Activated CD8-positive, alpha-beta T cell treated with anti-CD3 and anti-CD28 coated beads for 36 hours (primary cell): ENCODE results near the gene HM13. TPM values are rescaled to one million over a fixed set of nuclear protein-coding genes. Genes with fewer than 3 reads are reported as not detected.
A peak's percentile ranks its signal among the peaks of the same experiment; 100 is the strongest.

Source experiments
- ATAC-seq: fragments of 200-7000 bp; cut with Tn5 transposase; one replicate; pipeline ENCODE4 v1.10.0; 2021; ENCODE audit warnings: mild to moderate bottlenecking, moderate library complexity
- CTCF ChIA-PET: fragments of 350-600 bp; sonication (Branson Sonifier 250); formaldehyde crosslinking; loops from one replicate; lab custom pipeline; 2021; ENCODE audit warnings: antibody characterized with exemption; lab: Charles Lee
- POLR2A ChIA-PET: fragments of 350-600 bp; sonication (Branson Sonifier 250); formaldehyde crosslinking; loops from one replicate; lab custom pipeline; 2021; ENCODE audit warnings: antibody characterized with exemption; lab: Charles Lee
- DNase-seq: peaks from one replicate; pipeline ENCODE4 v3.0.0-alpha.2; 2020
- H3K27ac Mint-ChIP-seq: one replicate; pipeline ENCODE4 v1.8.0; 2021; ENCODE audit warnings: mild to moderate bottlenecking, mixed read lengths
- H3K27me3 Mint-ChIP-seq: one replicate; pipeline ENCODE4 v1.8.0; 2021; ENCODE audit warnings: mixed read lengths
- H3K36me3 Mint-ChIP-seq: one replicate; pipeline ENCODE4 v1.8.0; 2021; ENCODE audit warnings: low read depth, mixed read lengths
- H3K4me1 Mint-ChIP-seq: one replicate; pipeline ENCODE4 v1.8.0; 2021; ENCODE audit warnings: low read depth, mixed read lengths
- H3K4me3 Mint-ChIP-seq: one replicate; pipeline ENCODE4 v1.8.0; 2021; ENCODE audit warnings: mild to moderate bottlenecking, moderate library complexity, mixed read lengths
- H3K9me3 Mint-ChIP-seq: one replicate; pipeline ENCODE4 v1.8.0; 2021; ENCODE audit warnings: mixed read lengths
- intact Hi-C: fragments of 100-400 bp; cut with micrococcal nuclease; formaldehyde crosslinking; loops from one replicate; pipeline ENCODE4 v1.10.0; 2022
- total RNA-seq, 2 experiments: library from RNA; stranded (reverse); gene quantifications; one replicate each; pipeline ENCODE4 v1.2.3, GENCODE V29; 2021
- TF ChIP-seq, protein P1 (sequence below): fragments of 200-600 bp; IDR thresholded peaks from one replicate; pipeline ENCODE4 v1.8.0; 2022; ENCODE audit warnings: antibody characterized with exemption, mild to moderate bottlenecking

The HM13 gene
- total RNA-seq, 2 experiments from 2014 or later, result 91.6 to 95.5 TPM

DNA sequence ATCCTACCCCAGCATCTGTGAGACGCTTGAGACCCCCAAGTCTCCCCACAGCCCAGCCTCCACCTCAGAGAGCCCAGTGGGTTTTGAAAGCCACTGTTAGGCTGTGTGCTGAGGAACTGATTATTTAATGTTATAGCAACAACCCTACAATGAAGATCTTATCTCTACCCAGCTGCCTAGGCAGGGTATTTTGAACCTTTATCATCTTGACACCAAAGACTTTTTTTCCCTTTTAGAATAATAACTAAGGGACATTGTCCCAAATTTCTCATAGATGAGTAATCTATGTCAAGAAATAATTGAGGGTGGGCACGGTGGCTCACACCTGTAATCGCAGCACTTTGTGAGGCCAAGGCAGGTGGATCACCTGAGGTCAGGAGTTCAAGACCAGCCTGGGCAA lies 26.2 kb downstream of the HM13 start:
- TF ChIP-seq, protein P1, sequence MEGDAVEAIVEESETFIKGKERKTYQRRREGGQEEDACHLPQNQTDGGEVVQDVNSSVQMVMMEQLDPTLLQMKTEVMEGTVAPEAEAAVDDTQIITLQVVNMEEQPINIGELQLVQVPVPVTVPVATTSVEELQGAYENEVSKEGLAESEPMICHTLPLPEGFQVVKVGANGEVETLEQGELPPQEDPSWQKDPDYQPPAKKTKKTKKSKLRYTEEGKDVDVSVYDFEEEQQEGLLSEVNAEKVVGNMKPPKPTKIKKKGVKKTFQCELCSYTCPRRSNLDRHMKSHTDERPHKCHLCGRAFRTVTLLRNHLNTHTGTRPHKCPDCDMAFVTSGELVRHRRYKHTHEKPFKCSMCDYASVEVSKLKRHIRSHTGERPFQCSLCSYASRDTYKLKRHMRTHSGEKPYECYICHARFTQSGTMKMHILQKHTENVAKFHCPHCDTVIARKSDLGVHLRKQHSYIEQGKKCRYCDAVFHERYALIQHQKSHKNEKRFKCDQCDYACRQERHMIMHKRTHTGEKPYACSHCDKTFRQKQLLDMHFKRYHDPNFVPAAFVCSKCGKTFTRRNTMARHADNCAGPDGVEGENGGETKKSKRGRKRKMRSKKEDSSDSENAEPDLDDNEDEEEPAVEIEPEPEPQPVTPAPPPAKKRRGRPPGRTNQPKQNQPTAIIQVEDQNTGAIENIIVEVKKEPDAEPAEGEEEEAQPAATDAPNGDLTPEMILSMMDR, result no peak
- ATAC-seq, result no peak
- peaks cover 51% of the 10 kb centered on the region for H3K4me1 Mint-ChIP-seq
- ChIA-PET POLR2A (no interaction called here), CTCF (interaction anchor here (1.3 to 1.7 kb wide), 2 partner anchors 9 to 17 kb away, joined by 3 to 5 read pairs; no protein-coding TSS in a partner anchor)
- H3K27me3 Mint-ChIP-seq, result no peaks in the 10 kb centered on the region
- no peak overlapping the region for H3K27ac Mint-ChIP-seq
- intact Hi-C loops, result no loop called here
- no peaks in the 10 kb centered on the region for H3K9me3 Mint-ChIP-seq
- DNase-seq, result no peak
- peaks cover 57% of the 10 kb centered on the region for H3K36me3 Mint-ChIP-seq
- no peak overlapping the region for H3K4me3 Mint-ChIP-seq

DNA sequence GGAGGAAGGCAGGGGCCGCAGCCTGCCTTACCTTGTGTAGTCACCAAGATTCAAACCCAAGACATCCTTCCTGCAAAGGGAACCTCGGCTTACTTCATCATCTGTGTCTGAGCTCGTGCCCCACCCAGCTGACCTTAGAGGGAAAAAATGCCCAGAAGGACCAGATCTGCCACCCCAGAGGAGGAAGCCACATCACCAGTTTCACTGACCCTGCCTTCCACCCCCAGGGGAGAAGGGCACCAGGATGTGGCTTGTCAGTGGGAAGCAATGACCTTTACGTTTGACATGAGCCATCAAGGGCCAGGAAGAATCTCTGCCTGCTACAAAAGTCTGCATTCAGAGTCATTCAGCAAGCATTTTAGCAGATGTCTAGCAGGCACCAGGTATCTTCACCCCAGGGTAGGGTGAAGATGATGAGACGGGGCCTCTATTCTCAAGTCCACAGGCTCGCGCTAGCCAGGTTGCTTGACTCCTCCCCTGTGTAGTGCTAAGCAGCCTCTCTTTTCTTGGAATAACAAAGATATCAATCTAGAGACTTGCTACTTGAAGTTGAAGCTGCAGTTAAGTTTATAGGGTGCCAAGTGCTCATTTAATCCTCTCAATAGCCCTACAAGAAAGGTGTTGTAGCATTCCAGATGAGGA lies 28.1 kb downstream of the HM13 start:
- peak; percentile 75 for ATAC-seq

DNA sequence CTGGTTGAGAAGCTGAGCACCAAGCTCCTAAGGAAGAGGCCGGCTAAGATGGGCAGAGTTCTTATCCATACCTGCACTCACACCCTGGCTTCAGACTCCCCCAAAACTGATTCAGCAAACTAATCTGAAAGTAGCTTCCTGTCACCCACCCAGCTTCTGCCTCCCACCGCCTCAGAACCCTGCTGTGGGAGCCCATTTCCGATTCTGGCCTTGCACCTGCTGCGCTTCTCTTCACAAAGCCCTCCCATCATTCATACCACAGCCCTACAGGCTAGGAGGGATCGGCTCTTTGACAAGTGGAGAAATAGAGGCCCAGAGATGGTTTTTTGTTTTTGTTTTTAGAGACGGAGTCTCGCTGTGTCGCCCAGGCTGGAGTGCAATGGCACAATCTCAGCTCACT lies 28.7 kb downstream of the HM13 start:
- peaks cover 54% of the 10 kb centered on the region for H3K36me3 Mint-ChIP-seq
- intact Hi-C loops, result no loop called here
- no peak for ATAC-seq

More for the DNA sequence above, 28.1 kb downstream of the HM13 start:
- peaks cover 52% of the 10 kb centered on the region for H3K36me3 Mint-ChIP-seq
- peak; percentile 82 for DNase-seq
- no peaks in the 10 kb centered on the region for H3K9me3 Mint-ChIP-seq
- TF ChIP-seq, protein P1, result no peak
- H3K4me3 Mint-ChIP-seq, result peak overlapping the region; percentile 26
- peak overlapping the region; percentile 87 for H3K27ac Mint-ChIP-seq
- H3K27me3 Mint-ChIP-seq, result no peaks in the 10 kb centered on the region
- CTCF ChIA-PET, result interaction anchor here (1.0 to 3.1 kb wide), 7 partner anchors 8 to 181 kb away, joined by 3 to 17 read pairs (median 5); no protein-coding TSS in a partner anchor
- intact Hi-C loops, result no loop called here
- H3K4me1 Mint-ChIP-seq, result peaks cover 45% of the 10 kb centered on the region
- POLR2A ChIA-PET, result interaction anchor here (1.2 to 2.4 kb wide), 2 partner anchors 14 to 21 kb away, joined by 5 to 10 read pairs; no protein-coding TSS in a partner anchor

DNA sequence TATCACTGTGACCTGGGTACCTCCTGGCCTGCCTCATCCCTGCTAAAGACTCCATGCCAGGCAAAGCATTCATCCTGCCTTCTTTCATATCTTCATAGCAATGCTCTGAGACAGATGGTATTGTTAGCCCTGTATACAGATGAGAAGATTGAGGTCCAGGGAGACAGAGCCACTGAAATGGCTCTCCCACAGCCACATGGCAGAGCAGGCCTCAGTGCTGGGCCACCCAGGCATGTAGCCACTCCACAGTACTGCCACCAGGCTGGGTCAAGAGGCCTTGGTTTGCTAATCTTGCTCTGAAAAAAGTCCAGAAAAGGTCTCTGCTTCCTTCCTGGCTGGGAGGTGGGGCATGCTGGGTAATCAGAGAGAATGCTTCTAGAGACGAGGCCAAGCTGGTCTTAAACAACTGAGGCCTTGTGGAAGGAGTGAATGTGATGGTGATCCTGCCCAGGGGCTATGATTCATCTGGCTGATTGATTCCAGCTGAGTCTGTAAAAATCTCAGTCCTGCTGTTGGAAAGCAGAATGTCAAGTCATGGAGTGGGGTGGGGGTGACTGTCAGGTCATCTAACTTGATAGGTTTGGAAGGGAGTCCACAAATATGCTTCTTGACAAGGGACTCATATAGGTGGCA lies 29.8 kb downstream of the HM13 start:
- CTCF ChIA-PET, result interaction anchor here (0.6 to 3.1 kb wide), 3 partner anchors 19 to 69 kb away, joined by 3 to 14 read pairs (median 8); no protein-coding TSS in a partner anchor
- Mint-ChIP-seq H3K4me3 (no peak overlapping the region), H3K36me3 (peaks cover 55% of the 10 kb centered on the region), H3K4me1 (peaks cover 38% of the 10 kb centered on the region), H3K9me3 (no peaks in the 10 kb centered on the region), H3K27ac (peak overlapping the region; percentile 83), H3K27me3 (no peaks in the 10 kb centered on the region)
- no peak for ATAC-seq
- intact Hi-C loops, result no loop called here
- no peak for DNase-seq
- POLR2A ChIA-PET, result no interaction called here
- TF ChIP-seq, protein P1, result no peak

More for the DNA sequence above, 28.7 kb downstream of the HM13 start:
- no peak for DNase-seq
- Mint-ChIP-seq H3K4me3 (no peak overlapping the region), H3K27me3 (no peaks in the 10 kb centered on the region), H3K4me1 (peaks cover 39% of the 10 kb centered on the region), H3K27ac (peak overlapping the region; percentile 87), H3K9me3 (no peaks in the 10 kb centered on the region)
- ChIA-PET POLR2A (interaction anchor here (1.2 to 2.4 kb wide), 2 partner anchors 14 to 21 kb away, joined by 5 to 10 read pairs; no protein-coding TSS in a partner anchor), CTCF (interaction anchor here (2.4 to 3.1 kb wide), 3 partner anchors 17 to 69 kb away, joined by 13 to 17 read pairs (median 14); no protein-coding TSS in a partner anchor)
- TF ChIP-seq, protein P1, result no peak
